Activated naive CD8-positive, alpha-beta T cell treated with anti-CD3 and anti-CD28 coated beads for 36 hours (primary cell): ENCODE measurements around the gene LRMDA. TPM values are rescaled to one million over a fixed set of nuclear protein-coding genes. Genes with fewer than 3 reads are reported as not detected.

ENCODE experiments used
- DNase-seq: peaks from one replicate; pipeline ENCODE4 v3.0.0; 2021
- H3K27ac Mint-ChIP-seq: one replicate; pipeline ENCODE4 v1.8.0; 2022; ENCODE audit warnings: mild to moderate bottlenecking, moderate library complexity, mixed read lengths
- H3K27me3 Mint-ChIP-seq: one replicate; pipeline ENCODE4 v1.8.0; 2022; ENCODE audit warnings: mild to moderate bottlenecking, mixed read lengths
- H3K36me3 Mint-ChIP-seq: one replicate; pipeline ENCODE4 v1.8.0; 2021; ENCODE audit warnings: mild to moderate bottlenecking, mixed read lengths
- H3K4me1 Mint-ChIP-seq: one replicate; pipeline ENCODE4 v1.8.0; 2021; ENCODE audit warnings: mixed read lengths
- H3K4me3 Mint-ChIP-seq: one replicate; pipeline ENCODE4 v1.8.0; 2022; ENCODE audit warnings: mild to moderate bottlenecking, moderate library complexity, mixed read lengths
- H3K9me3 Mint-ChIP-seq: one replicate; pipeline ENCODE4 v1.8.0; 2022; ENCODE audit warnings: mixed read lengths
- total RNA-seq, 2 experiments: library from RNA; stranded (reverse); gene quantifications; one replicate each; pipeline ENCODE4 v1.2.3, GENCODE V29; 2021

Gene LRMDA
- total RNA-seq, 2 experiments from 2014 or later: not detected

- Mint-ChIP-seq H3K9me3 (no peaks in the 10 kb centered on the region), H3K27me3 (peaks cover 11% of the 10 kb centered on the region), H3K4me3 (no peak overlapping the region), H3K36me3 (no peaks in the 10 kb centered on the region), H3K27ac (no peak overlapping the region), H3K4me1 (peaks cover 2% of the 10 kb centered on the region)
- no peak for DNase-seq
These were observed 658.2 kb downstream of the LRMDA start for GRCh38 chr10:76089556-76090180.

- DNase-seq: no peak
- no peak overlapping the region for H3K4me3 Mint-ChIP-seq
- H3K27me3 Mint-ChIP-seq: peaks cover under 1% of the 10 kb centered on the region
- H3K27ac Mint-ChIP-seq: no peak overlapping the region
- no peaks in the 10 kb centered on the region for H3K4me1 Mint-ChIP-seq
- no peaks in the 10 kb centered on the region for H3K9me3 Mint-ChIP-seq
- no peaks in the 10 kb centered on the region for H3K36me3 Mint-ChIP-seq
These were observed 660.5 kb downstream of the LRMDA start for GRCh38 chr10:76091926-76092325.

DNA sequence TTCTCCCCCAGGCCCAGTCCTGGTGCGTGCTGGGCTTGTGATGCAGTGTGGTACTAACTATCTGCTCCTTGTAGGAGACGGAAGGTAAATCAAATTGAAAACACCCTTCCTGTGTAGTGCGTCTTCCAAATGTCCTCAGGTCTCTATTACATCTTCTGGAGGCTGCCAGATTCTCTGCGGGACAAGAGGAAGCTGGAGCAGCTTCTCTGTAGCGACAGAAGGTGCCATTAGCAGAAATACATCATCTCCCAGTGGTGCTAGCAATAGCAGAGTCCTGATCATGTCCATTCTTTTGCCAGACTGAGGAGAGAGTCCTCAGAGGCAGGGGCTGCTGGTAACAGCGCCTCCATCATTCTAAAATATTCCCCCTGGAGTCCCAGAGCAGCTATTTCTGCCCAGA, 675.2 kb downstream of the LRMDA start:
- peaks cover 6% of the 10 kb centered on the region for H3K27me3 Mint-ChIP-seq
- no peak overlapping the region for H3K27ac Mint-ChIP-seq
- no peaks in the 10 kb centered on the region for H3K36me3 Mint-ChIP-seq
- no peaks in the 10 kb centered on the region for H3K4me1 Mint-ChIP-seq
- H3K9me3 Mint-ChIP-seq: peaks cover 1% of the 10 kb centered on the region
- DNase-seq: no peak
- no peak overlapping the region for H3K4me3 Mint-ChIP-seq

- Mint-ChIP-seq H3K27ac (no peak overlapping the region), H3K4me1 (no peaks in the 10 kb centered on the region), H3K9me3 (no peaks in the 10 kb centered on the region), H3K27me3 (peaks cover 6% of the 10 kb centered on the region), H3K4me3 (no peak overlapping the region), H3K36me3 (no peaks in the 10 kb centered on the region)
- DNase-seq: no peak
These were observed 677.3 kb downstream of the LRMDA start for GRCh38 chr10:76108563-76109359.

DNA sequence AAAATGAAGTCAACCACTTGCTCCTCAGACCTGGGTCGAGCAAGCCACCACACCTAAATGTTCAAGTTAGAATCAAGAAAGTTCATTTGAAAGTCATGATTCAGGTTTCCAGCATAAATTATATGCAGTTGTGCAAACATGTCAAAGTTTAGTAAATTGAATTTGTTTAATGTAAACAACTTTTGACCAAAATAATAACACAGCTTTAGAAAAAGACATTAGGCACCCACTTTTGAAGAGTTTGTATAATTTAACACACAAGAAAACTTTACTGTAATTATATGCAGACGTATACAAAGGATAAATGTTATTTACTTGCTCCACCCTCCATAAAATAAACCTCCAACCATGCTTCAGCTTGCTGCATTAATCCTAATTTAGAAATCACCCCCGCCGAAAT, 680.0 kb downstream of the LRMDA start:
- Mint-ChIP-seq H3K36me3 (no peaks in the 10 kb centered on the region), H3K27me3 (peaks cover 9% of the 10 kb centered on the region), H3K9me3 (no peaks in the 10 kb centered on the region), H3K4me1 (no peaks in the 10 kb centered on the region), H3K27ac (no peak overlapping the region), H3K4me3 (no peak overlapping the region)
- DNase-seq: no peak

DNA sequence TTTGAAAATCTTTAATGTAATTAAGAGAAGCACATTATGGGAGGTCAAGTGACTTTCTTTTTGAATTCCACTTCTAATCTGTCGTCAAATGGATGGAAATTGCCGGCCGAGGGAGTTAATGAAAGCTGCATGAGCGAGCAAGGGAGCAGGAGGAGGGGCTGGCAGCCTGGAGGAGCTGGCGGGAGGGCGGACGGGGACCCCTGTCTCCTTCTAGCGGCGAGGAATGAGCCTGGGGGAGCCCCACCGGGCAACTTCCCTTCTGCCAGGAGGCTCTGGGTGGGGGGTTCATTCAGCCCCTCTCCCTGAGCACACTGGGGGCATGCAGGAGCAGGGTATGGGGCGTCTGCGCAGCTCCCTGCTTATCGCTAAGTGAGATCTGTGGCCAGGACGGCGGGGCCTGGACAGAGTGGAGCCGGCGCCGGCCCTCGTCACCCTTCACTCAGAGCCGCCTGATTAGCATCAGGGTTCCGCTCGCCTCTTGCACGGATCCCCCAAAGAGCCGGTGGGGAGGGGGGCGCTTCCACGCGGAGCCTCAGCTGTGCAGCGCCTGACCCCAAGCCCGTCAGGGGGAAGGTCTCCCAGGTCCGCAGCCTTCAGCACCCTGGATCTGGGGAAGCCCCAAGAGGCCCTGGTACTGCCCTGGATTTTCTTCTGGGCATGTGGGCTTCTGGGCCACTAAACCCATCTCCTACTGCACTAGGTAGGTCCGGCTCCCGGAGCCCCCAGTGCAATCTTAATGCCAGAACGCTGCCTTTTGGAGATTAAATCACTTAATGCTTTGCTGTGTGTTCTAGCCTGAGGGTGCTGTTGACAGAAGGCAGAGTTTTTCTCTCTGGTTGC, 680.8 kb downstream of the LRMDA start:
- Mint-ChIP-seq H3K36me3 (no peaks in the 10 kb centered on the region), H3K27me3 (peaks cover 9% of the 10 kb centered on the region), H3K4me1 (no peaks in the 10 kb centered on the region), H3K9me3 (no peaks in the 10 kb centered on the region), H3K4me3 (no peak overlapping the region), H3K27ac (no peak overlapping the region)
- DNase-seq: no peak

GRCh38 chr10:76112826-76113150, 681.4 kb downstream of the LRMDA start:
- DNase-seq: no peak
- H3K4me3 Mint-ChIP-seq: no peak overlapping the region
- no peaks in the 10 kb centered on the region for H3K36me3 Mint-ChIP-seq
- H3K27me3 Mint-ChIP-seq: peaks cover 9% of the 10 kb centered on the region
- H3K27ac Mint-ChIP-seq: no peak overlapping the region
- H3K4me1 Mint-ChIP-seq: no peaks in the 10 kb centered on the region
- no peaks in the 10 kb centered on the region for H3K9me3 Mint-ChIP-seq

GRCh38 chr10:76113952-76114351, 682.5 kb downstream of the LRMDA start:
- Mint-ChIP-seq H3K4me1 (no peaks in the 10 kb centered on the region), H3K9me3 (no peaks in the 10 kb centered on the region), H3K27ac (no peak overlapping the region), H3K27me3 (peaks cover 9% of the 10 kb centered on the region), H3K36me3 (no peaks in the 10 kb centered on the region), H3K4me3 (no peak overlapping the region)
- no peak for DNase-seq

DNA sequence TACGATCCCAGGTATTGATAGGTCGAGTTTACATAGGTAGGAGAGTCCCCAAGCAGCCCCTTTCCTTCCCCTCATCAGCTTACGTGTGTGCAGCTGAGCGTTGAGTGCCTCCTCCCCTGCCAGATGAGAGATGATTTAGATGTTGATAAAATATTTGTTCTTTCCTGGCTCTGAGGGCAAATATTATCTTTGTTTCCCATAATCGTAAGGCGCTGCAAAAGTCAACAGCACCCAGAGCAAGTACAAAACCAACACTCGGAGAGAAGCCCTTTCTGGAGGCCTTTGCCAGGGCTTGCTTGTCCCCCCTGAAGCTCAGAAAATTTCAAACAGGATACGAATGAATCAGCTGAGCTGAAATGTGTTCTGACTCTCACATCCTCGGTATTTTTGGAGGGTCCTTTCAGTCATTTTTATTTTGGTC, 683.2 kb downstream of the LRMDA start:
- H3K4me1 Mint-ChIP-seq: no peaks in the 10 kb centered on the region

DNA sequence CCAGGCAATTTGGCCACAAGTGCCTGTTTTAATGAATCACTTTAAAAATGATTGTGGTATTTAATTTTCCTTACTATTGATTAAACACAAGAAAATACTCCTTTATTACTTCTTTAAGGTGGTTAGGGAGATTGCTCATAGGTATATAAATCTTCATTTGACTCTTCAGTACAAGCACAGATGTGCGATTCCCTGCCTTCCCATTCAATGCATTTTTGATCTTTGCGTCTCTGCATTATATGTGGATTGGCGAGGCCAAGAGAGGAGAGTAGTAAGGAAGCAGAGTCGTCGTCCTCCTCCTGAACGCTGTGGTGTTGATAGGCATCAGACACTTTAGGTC, 683.7 kb downstream of the LRMDA start:
- no peak for DNase-seq
- no peaks in the 10 kb centered on the region for H3K4me1 Mint-ChIP-seq
- no peak overlapping the region for H3K27ac Mint-ChIP-seq
- no peaks in the 10 kb centered on the region for H3K9me3 Mint-ChIP-seq
- H3K36me3 Mint-ChIP-seq: no peaks in the 10 kb centered on the region
- peaks cover 9% of the 10 kb centered on the region for H3K27me3 Mint-ChIP-seq
- H3K4me3 Mint-ChIP-seq: no peak overlapping the region

More for the DNA sequence above, 683.2 kb downstream of the LRMDA start:
- Mint-ChIP-seq H3K27ac (no peak overlapping the region), H3K4me3 (no peak overlapping the region), H3K36me3 (no peaks in the 10 kb centered on the region), H3K27me3 (peaks cover 9% of the 10 kb centered on the region), H3K9me3 (no peaks in the 10 kb centered on the region)
- DNase-seq: no peak

DNA sequence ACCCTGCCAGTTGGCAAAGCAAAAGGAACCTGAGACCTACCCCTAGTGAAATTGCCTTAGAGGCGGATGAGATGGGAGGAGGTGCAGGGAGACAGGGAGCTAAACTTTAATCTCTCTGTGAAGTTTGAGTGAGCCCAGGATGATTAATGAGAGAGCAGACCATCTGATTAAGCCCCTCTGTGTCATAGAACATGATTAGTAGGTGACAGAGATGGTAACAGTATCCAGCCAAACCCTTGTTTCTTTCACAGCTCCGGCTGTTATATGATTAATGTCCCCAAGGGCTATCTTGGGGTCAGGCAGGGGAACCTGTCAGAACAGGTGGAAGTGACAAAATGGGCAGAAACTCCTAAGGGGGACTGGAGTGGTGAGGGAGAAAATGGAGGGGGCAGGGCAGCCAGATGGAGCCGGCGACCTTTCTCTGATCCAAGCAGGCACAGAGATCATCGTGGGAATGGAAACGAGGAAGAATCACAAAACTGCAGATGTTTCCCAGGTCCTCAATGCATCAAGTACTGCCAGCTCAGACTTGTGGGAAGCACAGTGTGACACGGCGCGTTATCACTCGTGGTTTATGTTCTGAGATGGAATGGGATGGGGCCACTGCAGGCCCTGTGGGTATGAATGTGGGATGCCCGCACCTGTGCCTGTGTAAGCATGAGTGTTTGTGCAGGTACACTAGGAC, 684.2 kb downstream of the LRMDA start:
- Mint-ChIP-seq H3K4me3 (no peak overlapping the region), H3K27ac (no peak overlapping the region), H3K36me3 (no peaks in the 10 kb centered on the region), H3K4me1 (no peaks in the 10 kb centered on the region), H3K9me3 (no peaks in the 10 kb centered on the region), H3K27me3 (peaks cover 8% of the 10 kb centered on the region)
- DNase-seq: no peak

DNA sequence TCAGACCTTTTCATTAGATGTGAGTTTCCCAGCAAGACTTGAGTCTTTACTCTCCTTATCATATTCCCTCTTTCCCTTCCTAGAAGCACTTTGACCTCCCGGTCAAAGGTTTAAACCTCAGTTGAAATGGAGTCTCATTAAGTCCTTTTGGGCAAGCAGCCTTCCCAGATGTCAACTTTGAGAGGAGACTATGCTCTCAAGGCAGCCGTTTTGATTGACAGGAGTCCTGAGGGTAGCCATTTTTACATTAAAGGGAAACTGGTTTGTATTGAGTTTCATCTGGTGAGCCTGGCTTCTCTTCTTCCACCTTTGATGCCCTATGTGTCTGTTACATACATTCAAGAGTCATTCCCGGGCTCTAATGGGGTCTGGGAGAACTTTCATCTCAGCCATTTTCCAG, 685.1 kb downstream of the LRMDA start:
- Mint-ChIP-seq H3K36me3 (no peaks in the 10 kb centered on the region), H3K27me3 (peaks cover 3% of the 10 kb centered on the region), H3K4me1 (no peaks in the 10 kb centered on the region), H3K9me3 (no peaks in the 10 kb centered on the region), H3K4me3 (no peak overlapping the region), H3K27ac (no peak overlapping the region)
- no peak for DNase-seq

- DNase-seq: no peak
- no peak overlapping the region for H3K4me3 Mint-ChIP-seq
- H3K27me3 Mint-ChIP-seq: peaks cover 3% of the 10 kb centered on the region
- H3K27ac Mint-ChIP-seq: no peak overlapping the region
- H3K9me3 Mint-ChIP-seq: no peaks in the 10 kb centered on the region
- no peaks in the 10 kb centered on the region for H3K36me3 Mint-ChIP-seq
- no peaks in the 10 kb centered on the region for H3K4me1 Mint-ChIP-seq
These were observed 686.5 kb downstream of the LRMDA start for GRCh38 chr10:76117949-76118348.

DNA sequence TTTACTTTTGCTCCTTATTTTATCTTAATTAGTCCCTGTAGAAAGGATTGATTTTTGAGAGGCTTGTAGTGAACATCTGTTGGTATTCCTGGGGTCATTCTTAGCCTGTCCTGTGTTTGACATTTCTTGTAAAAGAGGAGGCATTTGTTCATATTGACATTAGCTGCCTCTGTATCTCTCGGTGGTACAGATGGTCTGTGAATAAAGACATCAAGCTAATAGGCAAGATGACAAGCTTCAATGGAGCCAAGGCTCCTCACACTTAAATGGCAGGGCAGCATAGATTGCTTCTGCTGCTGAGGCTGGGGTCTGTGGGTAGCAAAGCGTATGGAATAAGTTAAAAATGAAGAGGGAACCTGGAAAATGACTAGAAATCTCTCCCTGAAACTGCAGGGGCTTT, 687.6 kb downstream of the LRMDA start:
- Mint-ChIP-seq H3K36me3 (no peaks in the 10 kb centered on the region), H3K4me3 (no peak overlapping the region), H3K9me3 (no peaks in the 10 kb centered on the region), H3K27me3 (peaks cover 3% of the 10 kb centered on the region), H3K4me1 (no peaks in the 10 kb centered on the region), H3K27ac (no peak overlapping the region)
- DNase-seq: no peak

DNA sequence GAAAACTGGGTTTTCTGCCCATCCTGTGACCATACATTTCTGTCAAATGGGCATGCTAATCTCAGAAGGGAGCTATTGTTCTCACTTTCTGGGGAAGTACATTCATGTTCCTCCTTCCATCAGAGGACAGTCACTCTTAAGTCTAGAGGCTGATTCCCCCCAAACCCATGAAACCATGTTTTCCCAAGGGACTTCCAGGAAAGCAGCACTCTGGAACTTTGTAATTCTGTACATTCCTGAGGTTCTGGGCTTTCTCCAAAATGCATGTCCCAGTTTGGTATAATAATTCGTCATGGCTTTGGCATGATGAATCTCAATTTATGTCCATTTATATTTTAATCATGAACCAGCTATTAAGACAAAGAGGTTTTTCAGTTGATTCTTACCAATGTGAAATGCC, 688.1 kb downstream of the LRMDA start:
- Mint-ChIP-seq H3K27ac (no peak overlapping the region), H3K9me3 (no peaks in the 10 kb centered on the region), H3K4me3 (no peak overlapping the region), H3K27me3 (peaks cover 3% of the 10 kb centered on the region), H3K36me3 (no peaks in the 10 kb centered on the region), H3K4me1 (no peaks in the 10 kb centered on the region)
- DNase-seq: no peak
